Measurements from ENCODE around the gene SLC18A3.
A peak's percentile ranks its signal among the peaks of the same experiment; 100 is the strongest.

The SLC18A3 gene

DNA sequence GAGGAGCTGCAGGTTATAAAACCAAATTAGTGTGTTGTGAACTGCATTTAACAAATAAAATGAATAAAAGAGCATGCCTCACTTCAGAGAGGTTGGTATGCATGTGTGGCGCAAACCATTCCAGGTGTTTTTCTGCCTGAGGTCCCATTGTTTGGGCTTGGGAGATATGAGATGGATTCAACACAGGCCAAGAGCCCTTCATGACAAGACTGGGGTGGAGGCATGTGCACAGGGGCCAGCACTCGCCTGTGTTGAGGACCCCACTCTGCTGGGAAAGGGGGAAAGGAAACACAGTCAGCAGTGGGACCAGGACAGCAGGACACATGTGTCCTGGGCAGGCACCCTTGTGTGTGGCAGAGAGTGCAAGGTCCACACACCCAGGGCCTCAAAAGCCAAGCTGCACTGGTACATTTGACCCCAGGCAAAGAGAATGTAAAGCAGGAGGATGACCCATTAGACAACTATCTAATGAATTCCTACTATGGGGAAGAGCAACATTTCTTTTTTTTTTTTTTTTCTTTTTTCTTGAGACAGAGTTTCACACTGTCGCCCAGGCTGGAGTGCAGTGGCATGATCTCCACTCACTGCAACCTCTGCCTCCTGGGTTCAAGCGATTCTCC is 9.2 kb upstream of the SLC18A3 start:
- H3K27me3 ChIP-seq = no peaks in the 10 kb centered on the region
- no peak overlapping the region for H3K4me3 ChIP-seq (ENCODE audit: low read depth, low read length)
- H3K36me3 ChIP-seq = no peaks in the 10 kb centered on the region
- peaks cover 22% of the 10 kb centered on the region for H3K4me1 ChIP-seq
- no peaks in the 10 kb centered on the region for H3K9me3 ChIP-seq
- no peak for TF ChIP-seq CTCF (IDR thresholded peaks at IDR 0.05; ENCODE audit: low read depth, low read length)
- DNase-seq = no peak

GRCh38 chr10:49601857-49602256 is 8.3 kb upstream of the SLC18A3 start:
- TF ChIP-seq CTCF (IDR thresholded peaks at IDR 0.05; ENCODE audit: low read depth, low read length) = no peak

GRCh38 chr10:49602380-49603023 is 7.6 kb upstream of the SLC18A3 start:
- H3K27me3 ChIP-seq = no peaks in the 10 kb centered on the region
- H3K9me3 ChIP-seq = no peaks in the 10 kb centered on the region
- H3K36me3 ChIP-seq = no peaks in the 10 kb centered on the region
- no peak for TF ChIP-seq CTCF (IDR thresholded peaks at IDR 0.05; ENCODE audit: low read depth, low read length)
- H3K4me1 ChIP-seq = peaks cover 18% of the 10 kb centered on the region
- DNase-seq = no peak
- no peak overlapping the region for H3K4me3 ChIP-seq (ENCODE audit: low read depth, low read length)

More at GRCh38 chr10:49601857-49602256, 8.3 kb upstream of the SLC18A3 start:
- H3K4me1 ChIP-seq = peaks cover 18% of the 10 kb centered on the region
- H3K36me3 ChIP-seq = no peaks in the 10 kb centered on the region
- no peaks in the 10 kb centered on the region for H3K27me3 ChIP-seq
- no peak overlapping the region for H3K4me3 ChIP-seq (ENCODE audit: low read depth, low read length)
- no peaks in the 10 kb centered on the region for H3K9me3 ChIP-seq
- no peak for DNase-seq

DNA sequence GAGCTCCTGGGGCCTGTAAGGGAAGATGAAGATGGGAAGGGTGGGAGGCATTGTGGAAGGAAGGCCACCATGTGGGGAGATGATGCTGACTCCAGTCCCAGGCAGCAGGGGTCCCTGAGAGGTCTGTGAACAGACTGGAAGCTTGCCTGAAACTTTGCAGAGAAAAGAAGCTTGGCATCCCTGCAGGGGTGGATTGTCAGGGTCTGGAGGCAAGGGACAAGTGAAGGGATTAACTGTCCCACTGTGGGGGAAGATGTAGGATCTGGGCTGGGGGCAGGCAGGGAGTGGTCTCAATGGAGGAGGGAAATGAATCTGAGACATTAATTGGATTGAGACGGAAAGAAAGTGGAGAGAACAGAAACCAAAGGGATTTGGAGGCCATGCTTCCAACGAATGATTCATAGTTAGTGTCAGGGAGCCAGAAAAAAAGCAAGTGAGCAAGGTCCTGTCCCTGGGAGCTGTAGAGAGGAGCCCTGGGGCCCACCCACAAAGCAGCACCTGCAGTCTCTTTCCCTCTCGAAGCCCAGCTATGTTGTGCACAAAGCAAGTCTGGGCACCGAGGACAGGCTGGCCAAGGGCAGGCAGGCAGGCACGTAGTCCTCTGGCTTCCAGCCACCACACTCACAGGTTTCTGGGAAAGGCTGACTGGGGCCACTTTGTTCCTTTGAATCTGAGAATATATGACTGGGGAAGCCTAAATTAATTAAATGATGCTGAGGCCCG is 4.7 kb upstream of the SLC18A3 start:
- H3K4me3 ChIP-seq (ENCODE audit: low read depth, low read length) = no peak overlapping the region
- TF ChIP-seq CTCF (IDR thresholded peaks at IDR 0.05; ENCODE audit: low read depth, low read length) = no peak
- H3K36me3 ChIP-seq = no peaks in the 10 kb centered on the region
- H3K9me3 ChIP-seq = no peaks in the 10 kb centered on the region
- peaks cover 1% of the 10 kb centered on the region; the same call in 1 of the 2 replicates for H3K27me3 ChIP-seq
- H3K4me1 ChIP-seq = peaks cover 21% of the 10 kb centered on the region
- DNase-seq = peak; percentile 49

DNA sequence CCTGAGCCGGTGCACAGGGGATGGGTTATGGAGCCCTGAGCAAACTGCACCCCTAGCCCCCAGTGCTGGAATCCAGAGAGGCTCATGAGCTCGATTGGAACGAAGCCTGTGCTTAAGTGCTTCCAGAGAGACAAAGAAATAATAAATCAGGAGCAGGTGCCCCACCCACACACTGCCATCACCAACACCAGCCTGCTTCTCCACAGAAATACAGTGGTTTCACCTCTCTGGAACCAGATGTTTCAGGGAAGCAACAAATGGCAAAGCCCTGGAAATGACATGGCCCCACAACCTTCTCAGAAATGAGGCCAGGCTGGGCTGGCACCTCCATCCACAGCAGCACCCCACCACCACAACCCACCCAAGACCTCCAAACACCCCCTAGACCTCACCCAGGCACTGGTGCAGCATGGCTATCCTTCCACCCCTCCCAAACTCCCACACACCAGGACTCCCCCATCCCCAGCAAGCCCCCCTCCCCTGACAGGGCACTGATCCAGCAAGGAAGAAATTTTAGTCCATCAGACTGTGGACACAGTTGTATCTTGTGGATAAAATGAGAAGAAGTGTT is 4.1 kb upstream of the SLC18A3 start:
- peaks cover 6% of the 10 kb centered on the region; the same call in 1 of the 2 replicates for H3K27me3 ChIP-seq
- no peak overlapping the region for H3K4me3 ChIP-seq (ENCODE audit: low read depth, low read length)
- TF ChIP-seq CTCF (IDR thresholded peaks at IDR 0.05; ENCODE audit: low read depth, low read length) = no peak
- DNase-seq = no peak
- peaks cover 21% of the 10 kb centered on the region for H3K4me1 ChIP-seq
- no peaks in the 10 kb centered on the region for H3K36me3 ChIP-seq
- no peaks in the 10 kb centered on the region for H3K9me3 ChIP-seq

Data from BE2C (cell line).